Stimulated activated CD8-positive, alpha-beta memory T cell treated with anti-CD3 and anti-CD28 coated beads, Interleukin-4, amount 100 ng/mL, for 4 hours (primary cell): ENCODE results near the gene OR4M1.
"Not testable (repeated sequence)": the region's sequence is repeated elsewhere in the genome, so short reads cannot be mapped to it uniquely, and the experiment has no call there.

Experiments
- DNase-seq, 2 donors: peaks; one replicate each; pipeline ENCODE4 v3.0.0-alpha.2; 2020; ENCODE audit warnings: low read depth in 2 of 2, low spot score in 1 of 2

Gene OR4M1

DNA sequence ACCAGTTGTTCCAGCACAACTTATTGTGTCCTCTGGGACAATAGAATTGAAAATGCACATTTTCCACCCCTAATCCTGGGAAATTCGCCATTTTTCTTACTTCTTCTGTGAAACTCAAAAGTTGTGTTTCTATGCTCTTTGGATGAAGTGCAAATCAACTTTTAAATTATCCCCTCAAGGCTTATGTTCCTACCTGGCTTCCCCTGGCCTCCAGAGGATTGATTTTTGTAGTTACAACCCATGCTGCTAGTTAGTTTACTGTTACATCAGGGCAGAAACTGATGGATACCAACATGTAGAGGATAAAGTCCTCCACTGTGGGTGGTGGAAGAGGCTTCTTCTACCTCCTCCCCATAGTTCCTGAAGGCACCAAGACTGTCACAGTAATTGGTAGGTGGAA lies at the start of gene OR4M1:
Gene OR4M1 (plus strand): TSS at position 301 of the 400 bp plus-strand sequence. CDS start 6,819 bp downstream, outside the sequence.
- DNase-seq, result not testable (repeated sequence)

GRCh38 chr14:19729359-19729758 lies 43.9 kb upstream of the OR4M1 start:
- no peak for DNase-seq

- no peak for DNase-seq
These were observed 43.5 kb upstream of the OR4M1 start for GRCh38 chr14:19729763-19730162.

- not testable (repeated sequence) for DNase-seq
These were observed 39.4 kb upstream of the OR4M1 start for GRCh38 chr14:19733893-19734292.

DNA sequence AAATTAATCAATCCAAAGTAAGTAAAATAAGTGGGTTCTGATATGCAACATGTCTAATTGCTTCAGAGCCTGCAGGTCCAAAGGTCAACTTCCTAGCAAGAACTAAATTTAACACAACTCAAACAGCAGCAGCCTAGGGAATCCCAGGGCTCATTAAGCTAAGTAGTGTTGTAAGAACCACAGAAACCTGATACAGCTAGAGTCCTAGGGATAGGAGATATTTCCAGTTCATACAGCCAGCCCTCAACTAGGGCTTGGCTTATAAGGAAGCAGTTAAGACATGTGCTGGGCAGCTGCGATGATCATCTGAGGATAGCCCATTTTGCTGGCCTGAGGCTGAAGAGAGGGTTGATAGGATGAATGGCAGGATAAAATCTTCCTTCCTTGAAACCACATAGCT lies 30.0 kb upstream of the OR4M1 start, which contains the start of gene OR4Q3:
Gene OR4Q3 (plus strand): TSS at position 316 of the 400 bp plus-strand sequence.
- DNase-seq, result no peak

DNA sequence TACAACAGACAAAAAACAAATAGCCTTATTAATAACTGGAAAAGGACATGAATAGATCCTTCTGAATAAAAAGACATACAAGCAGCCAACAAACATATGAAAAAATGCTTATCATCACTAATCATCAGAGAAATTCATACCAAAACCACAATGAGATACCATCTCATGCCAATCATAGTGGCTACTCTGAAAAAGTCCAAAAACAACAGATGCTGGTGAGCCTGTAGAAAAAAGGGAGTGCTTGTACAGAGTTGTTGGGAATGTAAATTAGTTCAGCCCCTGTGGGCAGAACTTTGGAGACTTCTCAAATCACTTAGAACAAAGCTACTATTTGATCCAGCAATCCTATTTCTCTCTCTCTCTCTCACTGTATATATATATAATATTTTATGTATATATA lies 21.0 kb upstream of the OR4M1 start:
- not testable (repeated sequence) for DNase-seq

- DNase-seq, result no peak
These were observed 19.1 kb upstream of the OR4M1 start for GRCh38 chr14:19754172-19754571.

GRCh38 chr14:19771491-19771890 lies 1.8 kb upstream of the OR4M1 start:
- DNase-seq, result not testable (repeated sequence)

DNA sequence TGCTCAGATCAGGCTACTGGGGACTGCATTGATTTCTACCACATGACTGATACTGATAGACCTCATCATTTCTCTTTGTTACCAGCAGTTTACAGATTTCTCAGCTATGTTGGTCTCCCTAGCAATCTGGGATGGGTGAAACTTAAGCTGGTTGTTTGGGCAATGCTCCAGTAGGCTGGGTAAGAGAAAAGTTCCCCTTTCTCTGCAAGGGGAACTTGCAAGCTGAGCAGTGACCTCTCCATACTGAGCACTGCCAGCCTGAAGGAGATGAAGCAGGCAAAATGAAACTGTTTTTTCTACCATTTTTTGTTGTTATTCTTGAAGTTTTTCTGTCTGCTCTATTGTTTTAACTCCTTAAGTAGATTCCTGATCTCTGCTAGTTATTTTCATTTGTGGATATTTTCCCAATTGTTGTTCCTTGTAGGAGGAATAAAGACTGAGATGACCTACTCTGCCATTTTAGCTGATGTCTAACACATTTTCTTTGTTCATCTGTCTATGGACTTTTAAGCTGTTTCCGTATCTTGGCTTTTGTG lies 1.3 kb upstream of the OR4M1 start:
- no peak for DNase-seq

DNA sequence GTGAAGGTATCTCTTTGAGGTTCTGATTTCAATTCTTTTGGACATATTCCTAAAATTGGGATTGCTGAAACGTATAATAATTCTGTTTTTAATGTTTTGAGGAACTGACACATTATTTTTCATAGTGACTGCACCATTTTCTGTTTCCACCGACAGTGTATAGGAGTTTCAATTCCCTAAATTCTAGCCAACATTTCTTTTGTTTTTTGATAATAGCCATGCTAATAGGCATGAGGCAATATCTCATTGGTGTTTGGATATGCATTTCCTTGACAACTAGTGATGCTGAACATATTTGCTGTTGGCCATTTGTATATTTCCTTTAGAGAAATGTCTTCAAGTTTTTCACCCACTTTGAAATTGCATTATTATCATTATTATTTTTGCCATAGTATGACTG lies 850 bp upstream of the OR4M1 start:
- DNase-seq, result not testable (repeated sequence)

DNA sequence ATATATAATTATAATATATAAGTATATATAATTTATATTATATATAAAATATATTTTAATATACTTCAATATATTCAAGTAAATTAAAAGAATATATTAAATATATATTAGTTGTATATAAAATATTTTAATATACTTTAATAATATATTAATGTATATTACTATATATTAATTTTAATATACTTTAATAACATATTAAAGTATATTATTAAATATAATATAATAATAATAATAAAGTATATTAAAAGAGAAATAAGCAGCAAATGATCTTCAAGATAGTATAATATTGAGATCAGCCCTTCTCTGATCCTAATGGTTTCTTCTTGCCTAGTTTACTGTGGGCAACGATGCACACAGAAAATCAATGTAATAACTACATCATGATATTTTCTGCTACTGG lies 2.3 kb downstream of the OR4M1 start:
- no peak for DNase-seq

DNA sequence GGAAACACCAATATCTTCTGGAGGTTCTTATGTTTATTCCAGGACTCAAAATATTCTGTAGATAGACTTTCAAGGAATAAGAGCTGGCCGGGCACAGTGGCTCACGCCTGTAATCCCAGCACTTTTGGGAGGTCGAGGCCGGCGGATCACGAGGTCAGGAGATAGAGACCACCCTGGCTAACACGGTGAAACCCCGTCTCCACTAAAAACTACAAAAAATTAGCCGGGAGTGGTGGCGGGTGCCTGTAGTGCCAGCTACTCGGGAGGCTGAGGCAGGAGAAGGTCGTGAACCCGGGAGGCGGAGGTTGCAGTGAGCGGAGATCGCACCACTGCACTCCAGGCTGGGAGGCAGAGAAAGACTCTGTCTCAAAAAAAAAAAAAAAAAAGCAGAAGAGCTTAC lies 12.5 kb downstream of the OR4M1 start:
- DNase-seq, result not testable (repeated sequence)

- not testable (repeated sequence) for DNase-seq
These were observed 14.0 kb downstream of the OR4M1 start for GRCh38 chr14:19787318-19787717.

- not testable (repeated sequence) for DNase-seq
These were observed 14.8 kb downstream of the OR4M1 start for GRCh38 chr14:19788150-19788549.

DNA sequence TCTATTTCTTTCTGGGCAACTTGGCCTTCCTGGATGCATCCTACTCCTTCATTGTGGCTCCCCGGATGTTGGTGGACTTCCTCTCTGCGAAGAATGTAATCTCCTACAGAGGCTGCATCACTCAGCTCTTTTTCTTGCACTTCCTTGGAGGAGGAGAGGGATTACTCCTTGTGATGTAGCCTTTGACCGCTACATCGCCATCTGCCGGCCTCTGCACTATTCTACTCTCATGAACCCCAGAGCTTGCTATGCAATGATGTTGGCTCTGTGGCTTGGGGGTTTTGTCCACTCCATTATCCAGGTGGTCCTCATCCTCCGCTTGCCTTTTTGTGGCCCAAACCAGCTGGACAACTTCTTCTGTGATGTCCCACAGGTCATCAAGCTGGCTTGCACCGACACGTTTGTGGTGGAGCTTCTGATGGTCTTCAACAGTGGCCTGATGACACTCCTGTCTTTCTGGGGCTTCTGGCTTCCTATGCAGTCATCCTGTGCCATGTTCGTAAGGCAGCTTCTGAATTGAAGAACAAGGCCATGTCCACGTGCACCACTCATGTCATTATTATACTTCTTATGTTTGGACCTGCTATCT lies 23.3 kb downstream of the OR4M1 start:
- not testable (repeated sequence) for DNase-seq

DNA sequence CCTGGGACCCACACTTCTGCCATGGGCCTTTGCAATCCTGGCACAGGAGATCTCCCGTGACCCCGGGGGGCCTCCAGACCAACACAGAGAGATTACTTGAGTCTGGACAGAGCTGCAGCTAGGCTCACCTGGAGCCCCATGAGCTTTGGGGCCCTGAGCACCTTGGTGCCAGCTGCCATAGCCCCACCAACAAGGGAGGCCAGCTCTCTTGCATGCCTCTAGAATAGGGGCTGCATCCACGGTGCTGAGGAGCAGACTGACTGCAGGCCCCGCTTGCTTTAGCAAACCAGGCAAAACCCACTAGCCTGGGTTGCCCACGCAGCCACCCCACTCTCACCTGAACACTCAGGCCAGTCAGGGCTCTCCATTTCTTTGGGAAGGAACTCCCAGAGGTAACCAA lies 26.6 kb downstream of the OR4M1 start:
- DNase-seq, result no peak

DNA sequence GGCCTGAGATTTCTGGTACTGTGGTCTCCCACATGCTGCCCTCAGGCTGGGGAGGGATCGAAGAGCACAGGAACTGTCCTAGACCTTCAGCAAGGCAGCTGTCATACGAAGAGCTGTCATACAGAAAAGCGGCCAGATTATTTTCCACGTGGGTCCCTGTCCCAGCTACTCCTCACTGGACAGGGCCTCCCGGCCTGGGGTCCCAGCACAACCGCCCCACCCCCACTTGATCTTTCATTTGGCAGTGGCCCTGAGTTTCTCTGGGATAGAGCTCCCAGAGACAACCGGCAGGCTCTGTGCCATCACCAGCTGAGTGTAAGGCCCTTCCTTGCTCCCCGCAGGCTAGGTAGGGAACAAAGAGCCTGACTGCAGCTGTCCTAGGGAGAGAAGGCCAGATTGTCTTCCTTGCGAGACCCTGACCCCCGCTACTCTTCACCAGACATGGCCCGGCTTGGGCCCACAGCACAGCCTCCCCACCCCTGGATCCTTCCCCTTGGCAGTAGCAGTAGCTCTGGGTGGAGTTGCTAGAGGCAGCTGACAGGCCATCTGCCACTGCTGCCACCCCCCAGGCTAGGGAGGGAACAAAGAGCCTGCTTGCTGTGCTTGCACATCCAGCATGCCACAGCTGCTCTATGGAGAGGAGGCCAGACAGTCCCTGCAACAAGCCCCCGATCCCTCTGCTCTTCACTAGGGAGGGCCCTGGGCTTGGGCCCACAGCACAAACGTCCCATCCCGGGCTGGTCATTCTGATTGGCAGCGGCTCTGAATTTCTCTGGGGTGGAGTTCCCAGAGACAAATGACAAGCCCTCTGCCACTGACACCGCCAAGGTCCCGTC lies 27.2 kb downstream of the OR4M1 start:
- no peak for DNase-seq

GRCh38 chr14:19801118-19801464 lies 27.8 kb downstream of the OR4M1 start:
- no peak for DNase-seq

DNA sequence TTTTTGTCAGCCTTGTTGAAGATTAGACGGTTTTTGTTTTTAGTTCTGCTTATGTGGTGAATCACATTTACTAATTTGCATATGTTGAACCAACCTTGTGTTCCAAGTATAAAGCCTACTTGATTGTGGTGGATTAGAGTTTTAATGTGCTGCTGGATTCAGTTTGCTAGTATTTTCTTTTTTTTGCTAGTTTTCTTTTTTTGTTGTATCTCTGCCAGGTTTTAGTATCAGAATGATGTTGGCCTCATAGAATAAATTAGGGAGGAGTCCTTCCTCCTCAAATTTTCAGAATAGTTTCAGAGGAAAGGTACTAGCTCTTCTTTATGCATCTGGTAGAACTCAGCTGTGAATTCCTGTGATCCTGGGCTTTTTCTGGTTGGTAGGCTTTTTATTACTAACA lies 30.2 kb downstream of the OR4M1 start, which contains the start of gene OR4N2:
Gene OR4N2 (plus strand): TSS at position 301 of the 400 bp plus-strand sequence. CDS start 23,679 bp downstream, outside the sequence.
- not testable (repeated sequence) for DNase-seq

- DNase-seq, result not testable (repeated sequence)
These were observed 40.0 kb downstream of the OR4M1 start for GRCh38 chr14:19813171-19813920.

DNA sequence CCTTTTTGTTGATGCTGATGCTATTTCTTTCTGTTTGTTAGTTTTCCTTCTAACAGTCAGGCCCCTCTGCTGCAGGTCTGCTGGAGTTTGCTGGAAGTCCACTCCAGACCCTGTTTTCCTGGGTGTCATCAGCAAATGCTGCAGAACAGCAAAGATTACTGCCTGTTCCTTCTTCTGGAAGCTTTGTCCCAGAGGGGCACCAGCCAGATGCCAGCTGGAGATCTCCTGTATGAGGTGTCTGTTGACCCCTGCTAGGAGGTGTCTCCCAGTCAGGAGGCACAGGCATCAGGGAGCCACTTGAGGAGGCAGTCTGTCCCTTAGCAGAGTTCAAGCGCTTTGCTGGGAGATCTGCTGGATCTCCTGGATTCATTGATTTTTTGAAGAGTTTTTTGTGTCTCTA lies 46.6 kb downstream of the OR4M1 start:
- not testable (repeated sequence) for DNase-seq
